ENCODE results near the gene OR52E5.

The OR52E5 gene

GRCh38 chr11:5892908-5893307, at the start of gene OR52E5:
OR52E5 (plus strand) TSS chr11:5893208; CDS start chr11:5900777, 7,569 bp downstream.
- no peak for DNase-seq

- DNase-seq, result no peak
Measured at GRCh38 chr11:5846701-5847100, 46.3 kb upstream of the OR52E5 start.

DNA sequence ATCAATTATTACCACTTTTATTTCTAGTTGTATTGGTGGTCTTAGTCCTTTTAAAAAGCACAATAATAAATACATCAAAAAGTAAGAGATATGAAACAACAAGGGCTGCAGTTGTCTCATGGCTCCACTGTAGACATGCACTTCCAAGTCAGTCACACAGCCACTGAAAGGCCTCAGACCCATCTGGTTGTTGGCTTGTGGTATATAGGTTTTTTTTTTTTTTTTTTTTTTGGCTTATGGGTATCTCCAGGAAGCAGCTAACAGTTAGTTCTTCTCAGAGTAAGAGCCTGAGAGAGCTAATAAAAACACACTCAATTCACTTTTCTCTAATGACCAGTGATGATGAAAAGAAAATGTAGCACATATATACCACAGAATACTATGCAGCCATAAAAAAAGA, 45.3 kb upstream of the OR52E5 start:
- DNase-seq, result no peak

DNA sequence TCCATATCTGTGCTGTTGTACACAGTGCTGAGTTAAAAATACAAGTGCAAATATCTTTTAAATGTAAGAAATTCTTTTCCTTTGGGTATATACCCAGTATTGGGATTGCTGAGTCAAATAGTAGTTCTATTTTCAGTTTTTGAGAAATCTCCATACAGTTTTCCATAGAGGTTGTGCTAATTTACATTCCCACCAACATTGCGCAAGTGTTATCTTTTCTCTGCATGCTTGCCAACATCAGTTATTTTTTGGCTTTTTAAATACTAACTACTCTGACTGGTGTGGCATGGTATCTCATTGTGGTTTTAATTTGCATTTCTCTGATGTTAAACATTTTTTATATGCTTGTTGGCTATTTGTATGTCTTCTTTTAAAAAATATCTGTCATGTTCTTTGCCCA, 42.0 kb upstream of the OR52E5 start:
- DNase-seq, result no peak

GRCh38 chr11:5857590-5857989, 35.4 kb upstream of the OR52E5 start, which contains the start of gene OR52E8:
OR52E8 (minus strand) TSS chr11:5857690; CDS start chr11:5857690, 0 bp downstream.
- DNase-seq, result no peak

- no peak for DNase-seq
Measured at GRCh38 chr11:5865826-5866225, 27.2 kb upstream of the OR52E5 start.

DNA sequence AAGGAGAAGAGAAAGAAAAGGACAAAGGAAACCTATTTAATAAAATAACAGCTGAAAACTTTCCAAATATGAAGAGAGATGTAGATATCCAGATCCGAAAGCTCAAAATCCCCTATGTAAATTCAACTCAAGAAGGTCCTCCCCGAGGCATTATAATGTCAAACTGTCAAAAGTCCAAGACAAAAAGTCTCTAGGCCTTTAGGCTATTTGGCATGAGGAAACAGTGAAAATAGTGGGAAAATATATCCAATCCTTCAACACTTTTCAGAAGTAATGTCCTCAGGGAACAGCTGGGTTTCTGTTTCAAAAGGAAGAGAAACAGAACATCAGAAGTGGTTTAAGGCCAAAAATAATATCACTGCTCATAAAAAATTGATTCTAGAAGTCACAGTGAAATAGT, 14.4 kb upstream of the OR52E5 start:
- no peak for DNase-seq

DNA sequence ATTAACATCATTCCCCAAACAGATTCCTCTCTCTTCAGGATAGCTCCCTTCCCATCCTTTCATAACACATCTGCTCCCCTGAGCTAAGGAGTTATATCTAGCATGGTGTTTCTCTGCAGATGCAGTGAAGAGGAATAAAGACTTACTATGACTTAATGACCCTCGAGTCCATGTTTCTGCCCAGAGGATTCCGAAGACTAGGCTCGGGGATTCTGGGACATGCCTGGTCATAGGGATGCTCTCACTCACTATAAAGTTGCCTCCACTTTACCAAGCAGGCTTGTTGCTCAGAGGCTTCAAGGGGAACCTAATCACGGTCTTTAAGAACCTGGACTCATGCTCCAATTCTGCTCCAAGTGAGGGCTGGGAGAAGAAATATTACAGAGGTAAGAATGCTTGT, 12.7 kb upstream of the OR52E5 start, which contains the start of gene OR52E4:
OR52E4 (plus strand) TSS at position 301 of the 400 bp plus-strand sequence. CDS start 3,664 bp downstream, outside the sequence.
- DNase-seq, result no peak

GRCh38 chr11:5881756-5882155, 11.3 kb upstream of the OR52E5 start:
- no peak for DNase-seq

DNA sequence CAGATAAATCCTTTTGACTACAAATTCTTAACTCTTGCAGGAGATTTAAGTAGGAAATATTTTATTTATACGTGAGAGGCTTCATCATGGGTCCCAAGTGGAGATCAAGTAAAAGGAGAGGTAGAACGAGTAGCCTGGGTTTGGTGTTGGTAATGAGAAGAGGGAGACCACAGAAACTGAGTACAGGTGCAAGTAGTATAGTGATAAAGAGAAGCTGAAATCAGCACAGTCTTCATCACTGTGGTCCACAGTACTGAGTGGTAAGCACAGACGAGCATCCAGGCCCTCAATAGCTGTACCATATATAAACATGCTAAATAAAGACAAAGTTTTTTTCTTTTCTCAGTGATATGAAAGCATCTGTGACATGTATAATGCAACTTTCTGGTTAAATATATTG, 5.8 kb upstream of the OR52E5 start:
- no peak for DNase-seq

- DNase-seq, result no peak
Measured at GRCh38 chr11:5887661-5888060, 5.3 kb upstream of the OR52E5 start.

GRCh38 chr11:5891216-5891800, 1.7 kb upstream of the OR52E5 start:
- DNase-seq, result peak; percentile 34 to 37

- DNase-seq, result no peak
Measured at GRCh38 chr11:5899534-5899933, 6.5 kb downstream of the OR52E5 start.

GRCh38 chr11:5910540-5910939, 17.5 kb downstream of the OR52E5 start:
- no peak for DNase-seq

DNA sequence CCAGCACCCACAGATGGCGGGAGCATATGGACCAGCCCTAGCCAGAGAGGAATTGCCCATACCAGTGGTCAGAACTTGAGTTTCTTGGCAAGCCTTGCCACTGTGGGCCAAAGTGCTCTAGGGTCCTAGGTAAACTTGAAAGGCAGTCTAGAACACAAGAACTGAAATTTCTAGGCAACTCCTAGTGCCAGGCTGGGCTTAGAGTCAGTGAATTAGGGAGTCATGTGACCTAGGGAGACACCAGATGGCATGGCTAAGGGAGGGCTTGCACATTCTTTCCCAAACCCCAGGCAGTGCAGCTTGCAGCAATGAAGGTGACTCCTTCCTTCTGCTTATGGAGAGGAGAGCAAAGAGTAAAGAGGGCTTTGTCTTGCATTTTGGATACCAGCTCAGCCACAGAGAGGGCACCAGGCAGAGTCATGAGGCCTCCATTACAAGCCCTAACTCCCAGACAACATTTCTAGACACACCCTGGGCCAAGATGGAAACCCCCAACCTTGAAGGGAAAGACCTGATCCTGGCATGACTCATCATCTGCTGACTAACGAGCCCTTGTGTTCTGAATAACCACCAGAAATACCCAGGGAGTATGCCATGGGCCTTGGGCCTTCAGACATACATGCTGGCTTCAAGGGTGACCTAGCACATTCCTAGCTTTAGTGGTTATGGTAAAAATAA, 29.9 kb downstream of the OR52E5 start:
- DNase-seq, result no peak

DNA sequence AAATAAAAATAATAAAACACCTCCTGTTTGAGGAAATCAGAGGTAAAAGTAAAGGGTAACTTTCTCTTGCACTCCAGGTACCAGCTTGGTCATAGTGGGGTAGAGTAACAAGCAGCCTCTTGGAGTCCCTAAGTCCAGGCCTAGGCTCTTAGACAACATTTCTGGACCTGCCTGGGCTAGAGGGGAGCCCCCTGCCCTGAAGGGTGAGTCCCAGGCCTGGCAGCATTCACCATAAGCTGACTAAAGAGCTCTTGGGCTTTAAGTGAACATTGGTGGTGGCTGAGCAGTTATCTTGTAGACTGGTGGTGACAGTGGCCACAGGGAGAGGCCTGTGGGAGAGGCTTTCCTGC, 30.4 kb downstream of the OR52E5 start:
- DNase-seq, result no peak

DNA sequence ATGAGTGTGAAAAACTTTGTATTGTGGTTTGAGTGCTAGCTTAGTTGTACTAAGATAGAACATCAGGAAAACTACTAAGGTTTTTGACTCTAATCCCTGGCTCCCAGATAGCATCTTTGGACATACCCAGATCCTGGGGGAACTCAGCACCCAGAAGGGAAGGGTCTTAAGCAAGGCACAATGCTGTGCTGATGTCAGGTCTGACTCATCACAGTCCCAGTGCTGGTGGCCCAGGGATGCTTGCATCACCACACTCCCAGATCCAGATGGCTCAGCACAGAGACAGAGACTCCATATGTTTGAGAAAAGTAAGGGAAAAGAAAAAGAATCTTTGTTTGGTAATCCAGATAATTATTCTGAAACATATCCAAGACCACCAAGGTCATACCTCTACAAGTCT, 30.8 kb downstream of the OR52E5 start:
- no peak for DNase-seq

GRCh38 chr11:5928271-5928670, 35.3 kb downstream of the OR52E5 start:
- DNase-seq, result no peak

GRCh38 chr11:5928811-5929210, 35.8 kb downstream of the OR52E5 start:
- no peak for DNase-seq

DNA sequence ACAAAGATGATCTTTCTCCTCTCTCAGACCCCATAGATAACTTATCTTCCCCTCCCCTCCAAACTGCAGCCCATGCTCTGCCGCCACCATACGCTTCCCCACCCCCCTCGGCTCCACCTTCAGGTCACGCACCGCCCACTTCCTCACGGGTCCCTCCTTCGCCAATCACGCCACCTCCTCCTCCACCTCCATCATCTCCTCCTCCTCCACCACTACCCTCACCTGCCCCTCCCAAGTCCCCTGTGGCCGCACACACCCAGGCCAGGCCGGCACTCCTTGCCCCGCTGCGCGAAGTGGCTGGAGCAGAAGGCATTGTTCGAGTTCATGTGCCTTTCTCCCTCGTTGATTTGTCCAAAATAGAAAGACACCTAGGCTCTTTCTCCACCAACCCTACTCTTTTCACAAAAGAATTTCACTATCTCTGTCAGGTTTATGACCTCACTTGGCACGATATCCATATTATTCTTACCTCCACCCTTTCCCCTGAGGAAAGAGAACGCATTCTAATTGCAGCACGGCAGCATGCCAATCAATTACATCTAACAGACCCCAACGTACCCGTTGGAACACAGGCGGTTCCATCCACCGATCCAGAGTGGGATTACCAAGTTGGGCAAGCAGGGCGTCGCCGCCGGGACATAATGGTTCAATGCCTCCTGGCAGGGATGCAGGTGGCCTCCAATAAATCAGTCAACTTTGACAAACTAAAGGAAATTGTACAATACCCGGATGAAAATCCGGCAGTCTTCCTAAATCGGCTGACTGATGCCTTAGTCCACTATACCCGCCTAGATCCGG, 36.8 kb downstream of the OR52E5 start:
- no peak for DNase-seq

DNA sequence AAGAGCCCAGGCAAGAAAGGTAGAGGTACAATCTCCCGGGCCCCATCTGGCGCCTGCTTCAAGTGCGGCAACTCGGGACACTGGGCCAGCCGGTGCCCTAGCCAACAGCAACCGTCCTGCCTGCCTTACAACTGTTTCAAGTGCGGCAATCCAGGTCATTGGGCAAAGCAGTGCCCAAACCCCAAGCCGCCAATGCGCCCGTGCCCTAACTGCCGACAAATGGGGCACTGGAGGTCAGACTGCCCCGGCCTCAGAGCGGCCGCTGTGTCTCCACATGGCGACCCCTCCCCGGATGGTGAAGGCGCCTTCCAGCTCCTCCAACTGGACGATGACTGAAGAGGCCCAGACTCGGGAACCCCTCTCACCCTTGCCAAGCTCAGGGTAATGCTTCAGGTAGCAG, 37.6 kb downstream of the OR52E5 start:
- DNase-seq, result no peak

GRCh38 chr11:5931061-5931460, 38.1 kb downstream of the OR52E5 start:
- no peak for DNase-seq

- no peak for DNase-seq
Measured at GRCh38 chr11:5932671-5933070, 39.7 kb downstream of the OR52E5 start.

DNA sequence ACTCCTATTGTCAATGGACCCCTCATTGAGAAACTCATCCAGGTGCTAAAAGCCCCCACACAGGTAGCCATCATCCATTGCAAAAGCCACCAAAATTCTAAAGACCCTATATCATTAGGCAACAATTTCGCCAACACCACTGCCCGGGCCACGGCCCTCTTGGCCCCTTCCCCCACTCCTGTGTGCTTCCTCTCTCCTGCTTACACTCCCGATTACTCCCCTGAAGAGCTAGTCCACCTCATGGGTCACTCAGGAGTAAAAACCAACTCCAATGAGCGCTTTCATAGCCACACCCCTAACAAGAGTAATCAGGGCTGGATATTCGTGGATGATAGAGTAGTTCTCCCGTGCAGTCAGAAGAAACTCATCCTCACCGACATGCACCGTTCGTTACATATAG, 40.1 kb downstream of the OR52E5 start:
- no peak for DNase-seq

Data from AML-193 (cell line).